GM23338 (cell line): ENCODE data around the gene ARRDC1. TPM values are rescaled to one million over a fixed set of nuclear protein-coding genes. Genes with fewer than 3 reads are reported as not detected.

Experiments used
- ATAC-seq: fragments of 200-7000 bp; cut with Tn5 transposase; 3 replicates; pipeline ENCODE4 v1.9.1; 2020
- DNase-seq: peaks from one replicate; pipeline ENCODE4 v3.0.0-alpha.2; 2015; ENCODE audit warnings: low spot score
- H2AFZ ChIP-seq: fragments of 200-600 bp; sonication (generic); 2 replicates; pipeline ENCODE4 v1.8.0; 2016; ENCODE audit warnings: antibody characterized with exemption, mild to moderate bottlenecking, moderate library complexity
- H3F3A ChIP-seq: fragments of 200-600 bp; sonication (generic); replicated peaks from 2 replicates; pipeline ENCODE4 v1.8.0; 2017; ENCODE audit warnings: antibody characterized with exemption, mixed run types, low read depth
- H3K27ac ChIP-seq: fragments of 200-600 bp; sonication (generic); 2 replicates; pipeline ENCODE4 v1.6.1; 2016; ENCODE audit warnings: low read depth
- H3K27me3 ChIP-seq: fragments of 200-600 bp; sonication (generic); 2 replicates; pipeline ENCODE4 v1.8.0; 2016; ENCODE audit warnings: mild to moderate bottlenecking, mixed run types, moderate library complexity; ENCODE audit not compliant: insufficient read depth
- H3K36me3 ChIP-seq: fragments of 200-600 bp; sonication (generic); 2 replicates; pipeline ENCODE4 v1.8.0; 2016; ENCODE audit warnings: mild to moderate bottlenecking; ENCODE audit not compliant: insufficient read depth
- H3K4me1 ChIP-seq: fragments of 200-600 bp; sonication (generic); 2 replicates; pipeline ENCODE4 v1.8.0; 2016; ENCODE audit warnings: mild to moderate bottlenecking, moderate library complexity; ENCODE audit not compliant: insufficient read depth
- H3K4me2 ChIP-seq: fragments of 200-600 bp; sonication (generic); 2 replicates; pipeline ENCODE4 v1.7.1; 2017; ENCODE audit warnings: mixed run types
- H3K4me3 ChIP-seq: fragments of 200-600 bp; sonication (generic); 2 replicates; pipeline ENCODE4 v1.6.1; 2016; ENCODE audit warnings: mixed run types
- H3K79me2 ChIP-seq: fragments of 200-600 bp; sonication (generic); replicated peaks from 2 replicates; pipeline ENCODE4 v1.8.0; 2017; ENCODE audit warnings: mild to moderate bottlenecking; ENCODE audit not compliant: insufficient read depth
- H3K9me2 ChIP-seq: fragments of 200-600 bp; sonication (generic); 2 replicates; pipeline ENCODE4 v1.8.0; 2017; ENCODE audit not compliant: insufficient read depth
- H4K20me1 ChIP-seq: fragments of 200-600 bp; sonication (generic); replicated peaks from 2 replicates; pipeline ENCODE4 v1.8.0; 2017; ENCODE audit warnings: mild to moderate bottlenecking; ENCODE audit not compliant: insufficient read depth
- H3K27ac Mint-ChIP-seq: 2 replicates; pipeline ENCODE4 v1.8.0; 2020; ENCODE audit warnings: inconsistent platforms, mild to moderate bottlenecking, moderate library complexity, mixed read lengths
- H3K27me3 Mint-ChIP-seq: 3 replicates; pipeline ENCODE4 v1.8.0; 2022; ENCODE audit warnings: low read depth, mild to moderate bottlenecking, moderate library complexity, mixed read lengths, inconsistent platforms; ENCODE audit not compliant: insufficient read depth, poor library complexity
- H3K36me3 Mint-ChIP-seq: 3 replicates; pipeline ENCODE4 v1.8.0; 2021; ENCODE audit warnings: low read depth, mild to moderate bottlenecking, inconsistent platforms, moderate library complexity, mixed read lengths
- H3K4me1 Mint-ChIP-seq: 3 replicates; pipeline ENCODE4 v1.8.0; 2020; ENCODE audit warnings: mild to moderate bottlenecking, inconsistent platforms, mixed read lengths
- H3K4me3 Mint-ChIP-seq: 3 replicates; pipeline ENCODE4 v1.8.0; 2021; ENCODE audit warnings: moderate library complexity, mild to moderate bottlenecking, inconsistent platforms, mixed read lengths
- H3K9me3 Mint-ChIP-seq: 3 replicates; pipeline ENCODE4 v1.8.0; 2020; ENCODE audit warnings: moderate library complexity, mild to moderate bottlenecking, inconsistent platforms, mixed read lengths
- CTCF ChIP-seq, 2 experiments: fragments of 200-600 bp in 1 of 2; sonication (generic) in 1 of 2; conservative IDR thresholded peaks; 2 replicates each; pipeline versions ENCODE4 v1.5.1 to v1.6.1; 2016 to 2017; ENCODE audit warnings: antibody characterized with exemption in 2 of 2, low read depth in 2 of 2, mild to moderate bottlenecking in 2 of 2, moderate library complexity in 1 of 2
- EZH2 ChIP-seq: fragments of 200-600 bp; sonication (generic); IDR thresholded peaks from one replicate; pipeline ENCODE4 v1.8.0; 2017; ENCODE audit warnings: antibody characterized with exemption, mild to moderate bottlenecking, low read depth; ENCODE audit not compliant: unreplicated experiment
- EZH2phosphoT487 ChIP-seq: fragments of 200-600 bp; sonication (generic); IDR thresholded peaks from one replicate; pipeline ENCODE4 v1.8.1; 2018; ENCODE audit warnings: antibody characterized with exemption; ENCODE audit not compliant: unreplicated experiment
- JUNB ChIP-seq: IDR thresholded peaks from one replicate; pipeline ENCODE4 v1.6.1; 2016; ENCODE audit warnings: antibody characterized with exemption; ENCODE audit not compliant: unreplicated experiment
- POLR2AphosphoS5 ChIP-seq: IDR thresholded peaks from 2 replicates; pipeline ENCODE4 v1.6.1; 2016; ENCODE audit warnings: antibody characterized with exemption, low read depth
- REST ChIP-seq: IDR thresholded peaks from one replicate; pipeline ENCODE4 v1.6.1; 2018; ENCODE audit warnings: antibody characterized with exemption; ENCODE audit not compliant: unreplicated experiment
- STAT1 ChIP-seq: IDR thresholded peaks from one replicate; pipeline ENCODE4 v1.6.1; 2016; ENCODE audit warnings: antibody characterized with exemption; ENCODE audit not compliant: unreplicated experiment
- ZNF114 ChIP-seq: fragments of 250-450 bp; sonication (Bioruptor Pico); IDR thresholded peaks from 2 replicates; pipeline ENCODE4 v1.5.0; 2020; ENCODE audit warnings: mild to moderate bottlenecking, moderate library complexity
- ZNF331 ChIP-seq: fragments of 250-450 bp; sonication (Bioruptor Pico); IDR thresholded peaks from 2 replicates; pipeline ENCODE4 v1.5.0; 2020; ENCODE audit warnings: low read depth, mild to moderate bottlenecking, moderate library complexity
- polyA plus RNA-seq: library from polyadenylated mRNA; unstranded; fragments of >200 nt; fragmentation: Nextera tagmentation; extraction: Ambion mirVana; gene quantifications from 2 replicates; pipeline ENCODE4 v1.2.1, GENCODE V29; 2016
- total RNA-seq: library from RNA; depleted of rRNA; stranded (reverse); fragments of >200 nt; shearing (Covaris generic); gene quantifications from 2 replicates; pipeline ENCODE4 v1.2.3, GENCODE V29; 2014

The ARRDC1 gene
- total and polyA plus RNA-seq, 2 experiments from 2014 or later = 36.6 to 63.8 TPM

- no peak for TF ChIP-seq REST
These were observed 41.7 kb downstream of the ARRDC1 start (continued) for GRCh38 chr9:137647096-137647714.

- H3K36me3 Mint-ChIP-seq = peaks cover 32% of the 10 kb centered on the region
- H4K20me1 ChIP-seq = peaks cover 62% of the 10 kb centered on the region
- DNase-seq (no peak), ATAC-seq (no peak)
- no peaks in the 10 kb centered on the region for H3F3A ChIP-seq
- H3K4me3 ChIP-seq = no peak overlapping the region
- H3K4me1 Mint-ChIP-seq = peaks cover 18% of the 10 kb centered on the region
- no peaks in the 10 kb centered on the region for H3K27me3 ChIP-seq
- peaks cover 6% of the 10 kb centered on the region for H3K27me3 Mint-ChIP-seq
- H3K4me2 ChIP-seq = no peak overlapping the region
- no peaks in the 10 kb centered on the region for H3K9me3 Mint-ChIP-seq
- H3K36me3 ChIP-seq = no peaks in the 10 kb centered on the region
- H3K4me1 ChIP-seq = no peaks in the 10 kb centered on the region; the same call in 1 of the 2 replicates
- H3K4me3 Mint-ChIP-seq = no peak overlapping the region
- H3K9me2 ChIP-seq = no peaks in the 10 kb centered on the region
- no peak overlapping the region for H2AFZ ChIP-seq
- H3K79me2 ChIP-seq = peaks cover 100% of the 10 kb centered on the region
- H3K27ac Mint-ChIP-seq = no peak overlapping the region
- no peak overlapping the region for H3K27ac ChIP-seq
- TF ChIP-seq CTCF (conservative IDR thresholded peaks at IDR 0.05; ENCODE audit: low read depth in 2 of 2) (no peak), ZNF114 (CRISPR knock-in tag) (no peak), REST (no peak), EZH2phosphoT487 (no peak), STAT1 (no peak), JUNB (no peak), ZNF331 (CRISPR knock-in tag) (no peak), POLR2AphosphoS5 (no peak), EZH2 (no peak)
These were observed 42.9 kb downstream of the ARRDC1 start for GRCh38 chr9:137648396-137648795.
